HG02571 (cell line): Measurements from ENCODE around the gene RAB25.
"Not testable (repeated sequence)": the region's sequence is repeated elsewhere in the genome, so short reads cannot be mapped to it uniquely, and the experiment has no call there.

Source experiments
- ATAC-seq: cut with Tn5 transposase; IDR thresholded peaks from one replicate; pipeline ENCODE4 v1.9.1; 2021; ENCODE audit warnings: mild to moderate bottlenecking, moderate library complexity; ENCODE audit not compliant: unreplicated experiment

RAB25 gene

GRCh38 chr1:156115514-156116374, 54.8 kb downstream of the RAB25 start:
- no peak for ATAC-seq

- ATAC-seq = not testable (repeated sequence)
Observed at GRCh38 chr1:156116731-156117130, 55.8 kb downstream of the RAB25 start.

GRCh38 chr1:156117414-156118176, 56.6 kb downstream of the RAB25 start:
- no peak for ATAC-seq

GRCh38 chr1:156118177-156118868, 57.4 kb downstream of the RAB25 start:
- no peak for ATAC-seq

DNA sequence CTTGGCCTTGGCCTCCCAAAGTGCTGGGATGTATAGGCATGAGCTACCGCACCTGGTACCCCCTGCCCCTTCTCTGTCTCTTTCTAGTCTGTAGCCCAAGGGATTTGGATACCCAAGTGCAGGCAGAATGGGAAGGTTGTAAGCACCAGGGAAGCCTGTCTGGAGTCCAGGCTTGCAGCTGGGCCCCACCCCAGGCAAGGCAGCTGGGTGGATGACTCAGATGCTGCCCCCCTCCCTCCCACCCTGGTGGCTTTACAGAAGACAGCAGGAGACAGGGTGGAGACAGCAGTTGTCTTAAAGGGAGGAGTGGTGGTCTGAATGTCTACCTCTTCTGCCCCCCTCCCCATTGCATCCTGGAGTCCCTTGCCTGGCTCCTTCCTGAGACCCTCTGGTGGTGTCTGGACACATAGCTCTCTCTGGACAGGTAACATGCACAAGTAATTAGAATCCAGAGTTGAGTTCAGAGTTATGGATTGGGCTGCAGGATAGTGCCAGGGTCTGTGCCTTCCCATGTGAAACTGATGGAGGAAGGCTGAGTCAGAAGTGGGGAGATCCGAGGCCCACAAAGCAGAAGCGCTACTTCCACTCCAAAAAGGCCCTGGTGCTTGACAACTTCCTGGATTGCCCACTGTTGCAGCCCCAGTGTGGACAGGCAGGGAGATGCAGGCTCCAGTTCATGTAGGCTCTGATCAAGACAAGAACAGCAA, 58.7 kb downstream of the RAB25 start:
- no peak for ATAC-seq
